ENCODE measurements around the gene NEGR1.

The NEGR1 gene

DNA sequence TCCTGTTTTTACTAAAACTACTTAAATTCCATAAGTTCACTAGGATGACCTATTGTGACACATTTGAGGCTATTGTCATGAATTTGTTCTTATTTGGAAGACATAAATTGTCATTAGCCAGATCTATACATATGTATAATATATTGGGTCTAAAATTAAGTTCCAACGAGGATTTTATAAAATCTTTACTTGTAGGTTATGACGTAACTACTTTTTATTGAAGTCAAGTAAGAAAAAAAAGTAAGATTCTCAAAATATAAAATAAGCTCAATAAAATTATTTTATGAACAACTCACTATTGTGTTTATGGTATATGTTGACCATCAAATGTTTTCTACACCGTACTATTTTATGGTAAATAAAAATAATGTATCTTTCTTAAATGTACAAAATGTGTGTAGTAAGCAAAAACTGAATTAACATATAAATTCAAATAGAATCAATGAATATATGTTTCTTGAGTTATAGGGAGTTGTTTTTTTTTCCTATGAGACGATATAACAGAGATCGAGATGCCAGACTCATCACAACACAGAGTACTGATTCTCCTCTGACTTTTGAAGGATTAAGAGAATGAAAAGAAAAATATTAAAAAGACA, 64.1 kb downstream of the NEGR1 start:
- no peak overlapping the region for H3K4me3 ChIP-seq (ENCODE audit: low read length)
- no peak for DNase-seq (ENCODE audit: low read depth)
- TF ChIP-seq, protein P1, sequence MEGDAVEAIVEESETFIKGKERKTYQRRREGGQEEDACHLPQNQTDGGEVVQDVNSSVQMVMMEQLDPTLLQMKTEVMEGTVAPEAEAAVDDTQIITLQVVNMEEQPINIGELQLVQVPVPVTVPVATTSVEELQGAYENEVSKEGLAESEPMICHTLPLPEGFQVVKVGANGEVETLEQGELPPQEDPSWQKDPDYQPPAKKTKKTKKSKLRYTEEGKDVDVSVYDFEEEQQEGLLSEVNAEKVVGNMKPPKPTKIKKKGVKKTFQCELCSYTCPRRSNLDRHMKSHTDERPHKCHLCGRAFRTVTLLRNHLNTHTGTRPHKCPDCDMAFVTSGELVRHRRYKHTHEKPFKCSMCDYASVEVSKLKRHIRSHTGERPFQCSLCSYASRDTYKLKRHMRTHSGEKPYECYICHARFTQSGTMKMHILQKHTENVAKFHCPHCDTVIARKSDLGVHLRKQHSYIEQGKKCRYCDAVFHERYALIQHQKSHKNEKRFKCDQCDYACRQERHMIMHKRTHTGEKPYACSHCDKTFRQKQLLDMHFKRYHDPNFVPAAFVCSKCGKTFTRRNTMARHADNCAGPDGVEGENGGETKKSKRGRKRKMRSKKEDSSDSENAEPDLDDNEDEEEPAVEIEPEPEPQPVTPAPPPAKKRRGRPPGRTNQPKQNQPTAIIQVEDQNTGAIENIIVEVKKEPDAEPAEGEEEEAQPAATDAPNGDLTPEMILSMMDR (IDR thresholded peaks at IDR 0.05; ENCODE audit: insufficient read depth, low read depth, low read length, missing control alignments): no peak

DNA sequence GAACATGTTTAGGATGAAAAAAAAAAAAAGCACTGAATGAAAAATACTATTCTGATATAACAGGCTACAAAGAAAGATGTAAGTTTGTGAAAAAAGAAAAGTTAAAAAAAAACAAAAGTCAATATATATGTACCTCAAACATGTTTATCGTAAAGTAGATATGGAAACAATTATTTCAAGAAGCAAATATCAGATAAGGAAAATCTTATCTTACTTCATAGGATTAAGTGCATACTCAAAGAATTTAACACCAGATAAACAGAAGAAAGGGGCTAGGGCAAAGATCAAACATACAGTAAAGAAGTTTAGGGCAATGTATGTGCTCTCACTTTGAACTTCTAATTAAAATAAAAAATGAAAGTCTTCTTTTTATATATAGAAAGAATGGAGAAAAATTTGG, 75.3 kb downstream of the NEGR1 start:
- H3K4me3 ChIP-seq (ENCODE audit: low read length): no peak overlapping the region
- TF ChIP-seq, protein P1 (IDR thresholded peaks at IDR 0.05; ENCODE audit: insufficient read depth, low read depth, low read length, missing control alignments): no peak
- no peak for DNase-seq (ENCODE audit: low read depth)

DNA sequence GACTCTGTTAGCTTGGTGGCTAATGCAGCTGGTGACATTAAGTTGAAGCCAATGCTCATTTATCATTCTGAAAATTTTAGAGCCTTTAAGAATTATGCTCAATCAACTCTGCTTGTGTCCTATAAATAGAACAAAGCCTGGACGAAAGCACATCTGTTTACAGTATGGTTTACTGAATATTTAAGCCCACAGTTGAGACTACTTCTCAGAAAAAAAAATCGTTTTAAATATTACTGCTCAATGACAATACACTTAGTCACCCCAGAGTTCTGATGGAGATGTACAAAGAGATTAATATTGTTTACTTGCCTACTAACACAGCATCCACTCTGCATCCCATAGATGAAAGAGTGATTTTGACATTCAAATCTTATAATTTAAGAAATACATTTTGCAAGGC, 79.6 kb downstream of the NEGR1 start:
- DNase-seq (ENCODE audit: low read depth): no peak
- TF ChIP-seq, protein P1 (IDR thresholded peaks at IDR 0.05; ENCODE audit: insufficient read depth, low read depth, low read length, missing control alignments): no peak

DNA sequence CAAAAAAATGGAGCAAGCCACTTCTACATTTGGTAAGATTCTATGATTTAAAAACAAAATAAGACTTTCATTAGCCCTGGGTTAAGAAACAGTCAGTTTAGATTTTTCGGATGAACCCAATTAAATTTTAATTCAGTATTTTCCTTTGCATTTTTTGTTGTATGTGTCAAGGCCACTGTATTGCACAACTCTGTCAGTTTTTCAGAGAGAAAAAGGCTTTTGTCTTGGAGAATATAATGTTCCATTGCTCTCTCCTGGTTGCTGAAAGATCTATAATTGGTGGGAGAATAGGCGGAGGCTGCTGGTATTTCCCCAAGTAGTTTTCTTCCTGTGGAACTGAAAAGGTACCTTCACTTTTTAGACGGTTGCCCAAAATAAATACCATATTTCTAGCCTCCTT, 84.6 kb downstream of the NEGR1 start:
- no peak for DNase-seq (ENCODE audit: low read depth)
- H3K4me3 ChIP-seq (ENCODE audit: low read length): no peak overlapping the region
- TF ChIP-seq, protein P1 (IDR thresholded peaks at IDR 0.05; ENCODE audit: insufficient read depth, low read depth, low read length, missing control alignments): no peak

More for the DNA sequence above, 79.6 kb downstream of the NEGR1 start:
- H3K4me3 ChIP-seq (ENCODE audit: low read length): no peak overlapping the region

DNA sequence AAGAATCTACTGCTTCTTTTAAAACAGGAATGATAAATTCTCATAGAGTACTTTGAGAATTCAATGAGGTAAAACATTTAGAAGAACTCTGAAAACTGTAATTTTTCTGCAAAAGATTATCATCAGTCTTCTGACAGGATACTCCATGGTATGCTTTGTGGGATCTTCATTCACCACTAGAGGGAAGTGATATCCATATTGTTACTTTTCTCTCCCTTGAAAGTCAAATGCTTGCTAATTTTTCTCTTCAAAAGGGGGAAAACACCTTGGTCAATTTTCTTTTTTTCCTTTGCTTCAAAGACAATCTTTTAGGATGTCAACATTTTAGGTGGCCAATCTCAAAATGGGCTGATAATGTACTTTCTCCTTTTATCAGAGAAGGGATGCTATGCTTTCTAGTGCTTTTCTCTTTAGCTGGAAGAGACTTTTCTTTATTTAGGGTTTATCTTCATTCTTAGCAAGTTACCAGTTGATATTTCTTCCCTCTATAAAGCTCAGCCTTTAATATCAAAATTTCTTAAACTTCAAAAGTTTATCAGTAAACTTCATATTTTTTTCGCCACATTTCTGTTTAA, 95.5 kb downstream of the NEGR1 start:
- DNase-seq (ENCODE audit: low read depth): peak; percentile 28
- TF ChIP-seq, protein P1 (IDR thresholded peaks at IDR 0.05; ENCODE audit: insufficient read depth, low read depth, low read length, missing control alignments): peak; percentile 58

DNA sequence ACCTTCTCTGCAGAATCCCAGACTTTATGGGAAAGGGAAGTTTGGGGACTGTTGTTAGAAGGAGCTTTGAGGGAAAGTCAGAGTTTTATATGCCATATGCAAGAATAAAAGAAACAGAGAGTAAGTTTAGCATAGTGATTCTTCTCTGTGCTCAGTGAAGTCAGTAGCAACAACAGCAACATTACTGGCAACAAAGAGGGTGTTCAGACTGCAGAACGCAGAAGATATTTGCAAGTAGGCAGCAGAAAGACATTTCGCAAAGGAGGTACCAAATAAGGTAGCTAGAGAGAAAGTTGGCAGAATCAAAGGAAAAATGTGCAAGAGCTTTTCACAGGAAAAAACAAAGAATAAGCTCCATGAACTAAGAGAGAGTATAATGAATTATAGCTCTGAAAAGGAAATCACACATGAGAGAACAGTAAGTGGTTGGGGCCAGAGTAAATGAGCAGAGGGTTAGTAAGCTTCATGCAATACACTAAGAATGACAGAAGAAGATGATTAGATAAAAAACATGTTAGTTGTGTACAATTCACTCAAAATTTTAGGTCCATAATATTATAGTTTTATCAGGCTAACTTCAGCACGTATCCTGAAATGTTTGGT, 98.1 kb downstream of the NEGR1 start:
- DNase-seq (ENCODE audit: low read depth): no peak
- TF ChIP-seq, protein P1 (IDR thresholded peaks at IDR 0.05; ENCODE audit: insufficient read depth, low read depth, low read length, missing control alignments): no peak
- no peak overlapping the region for H3K4me3 ChIP-seq (ENCODE audit: low read length)

More for the DNA sequence above, 95.5 kb downstream of the NEGR1 start:
- no peak overlapping the region for H3K4me3 ChIP-seq (ENCODE audit: low read length)
